GM18505 (cell line): ENCODE data around the gene TRUB1.
A peak's percentile ranks its signal among the peaks of the same experiment; 100 is the strongest.

ENCODE experiments used
- ATAC-seq: cut with Tn5 transposase; IDR thresholded peaks from one replicate; pipeline ENCODE4 v1.9.1; 2021; ENCODE audit not compliant: unreplicated experiment
- POLR2A ChIP-seq: IDR thresholded peaks from 4 replicates; pipeline ENCODE4 v1.6.1; 2011; ENCODE audit warnings: borderline replicate concordance; ENCODE audit not compliant: insufficient read depth, insufficient read length; ENCODE audit errors: extremely low read depth

TRUB1 gene

DNA sequence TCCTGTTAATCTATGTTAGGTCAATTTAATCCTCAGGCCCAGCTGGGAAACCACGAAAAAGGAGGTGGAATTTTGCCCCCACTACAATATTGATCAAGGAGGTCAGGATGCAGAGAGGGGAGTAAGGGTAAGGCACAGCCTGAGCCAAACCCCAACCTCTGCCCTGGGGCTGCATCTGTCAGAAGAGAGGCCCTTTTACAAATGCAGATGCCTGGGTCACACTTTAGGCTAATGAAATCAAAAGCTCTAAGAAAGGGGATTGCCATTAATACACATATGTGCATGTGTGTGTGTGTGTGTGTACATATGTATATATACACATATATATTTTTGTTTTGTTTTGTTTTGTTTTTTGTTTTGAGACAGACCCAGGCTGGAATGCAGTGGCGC is 25.5 kb upstream of the TRUB1 start:
- ATAC-seq = no peak
- no peak for TF ChIP-seq POLR2A

DNA sequence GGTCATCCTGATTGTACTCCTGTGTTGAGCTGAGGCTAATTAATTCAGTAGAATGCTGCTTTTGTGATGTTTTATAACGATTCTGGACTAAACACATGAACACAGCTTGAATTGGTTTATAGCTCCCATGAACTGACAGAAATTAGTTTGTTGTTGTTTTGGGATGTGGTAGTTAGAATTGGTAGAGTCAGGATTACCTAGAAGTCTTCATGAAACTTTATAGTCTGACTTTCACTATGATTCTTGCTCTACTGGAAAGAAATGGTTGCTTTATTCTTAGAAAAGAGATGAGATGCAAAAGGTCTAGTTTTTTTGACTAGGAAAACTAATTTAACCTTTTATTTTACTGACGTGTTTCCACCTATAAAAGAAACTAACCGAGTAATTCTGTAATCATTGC is 23.4 kb upstream of the TRUB1 start:
- ATAC-seq = no peak
- no peak for TF ChIP-seq POLR2A

DNA sequence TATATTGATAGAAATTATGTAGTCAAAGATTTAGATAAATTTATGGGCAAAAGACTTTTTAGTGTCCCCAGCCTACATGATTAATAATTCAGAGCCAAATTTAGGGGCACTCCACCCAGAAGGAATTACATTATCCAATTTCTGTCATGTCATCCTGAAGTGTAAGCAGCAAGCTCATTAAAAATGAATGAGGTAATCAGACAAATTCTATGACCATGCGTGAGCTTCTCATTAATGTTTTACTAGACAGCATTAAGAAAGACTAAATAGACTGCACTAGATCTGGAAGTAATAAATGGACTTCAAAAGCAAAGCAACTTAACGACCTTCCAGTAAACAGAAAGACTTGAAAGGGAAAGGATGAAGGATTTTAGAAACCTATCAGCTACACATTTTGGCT is 22.7 kb upstream of the TRUB1 start:
- no peak for TF ChIP-seq POLR2A
- ATAC-seq = no peak

DNA sequence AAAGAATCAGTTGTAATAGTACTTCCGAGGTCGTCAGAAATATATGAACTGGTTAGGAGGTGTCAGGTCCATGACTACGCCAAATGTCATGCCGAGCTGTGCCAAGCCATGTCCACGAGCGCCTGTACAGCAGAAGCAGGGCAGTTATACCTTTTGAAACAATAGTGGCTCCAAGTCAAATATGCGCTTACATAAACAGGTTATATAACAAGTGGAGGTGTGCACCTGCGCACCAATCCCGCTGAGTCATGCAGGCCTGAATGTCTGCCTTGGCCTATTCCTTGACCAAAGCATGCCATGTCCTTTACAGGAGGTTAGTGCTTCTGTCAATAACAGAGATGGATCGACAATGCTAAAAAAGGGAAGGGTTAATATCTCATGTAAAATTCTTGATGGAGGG is 21.3 kb upstream of the TRUB1 start:
- TF ChIP-seq POLR2A = no peak
- no peak for ATAC-seq

DNA sequence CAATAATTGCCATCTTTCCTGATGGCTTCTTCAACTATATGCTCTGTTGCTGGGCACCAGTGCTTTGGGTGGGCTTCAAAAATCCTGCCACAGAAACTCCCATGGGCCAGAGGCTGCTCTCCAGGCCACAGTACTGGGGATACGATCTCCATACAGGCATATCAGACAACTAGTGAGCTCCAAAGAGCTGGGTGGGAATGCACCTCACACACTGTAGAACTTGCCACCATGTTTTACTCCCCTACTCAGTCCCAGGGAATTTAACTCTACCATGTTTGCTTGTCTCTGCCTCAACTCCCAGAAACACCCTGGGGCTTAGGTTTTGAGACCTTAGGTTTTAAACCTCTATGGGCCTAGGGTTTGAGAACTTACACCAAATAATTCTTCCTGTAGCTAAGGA is 20.5 kb upstream of the TRUB1 start:
- TF ChIP-seq POLR2A = no peak
- ATAC-seq = no peak

DNA sequence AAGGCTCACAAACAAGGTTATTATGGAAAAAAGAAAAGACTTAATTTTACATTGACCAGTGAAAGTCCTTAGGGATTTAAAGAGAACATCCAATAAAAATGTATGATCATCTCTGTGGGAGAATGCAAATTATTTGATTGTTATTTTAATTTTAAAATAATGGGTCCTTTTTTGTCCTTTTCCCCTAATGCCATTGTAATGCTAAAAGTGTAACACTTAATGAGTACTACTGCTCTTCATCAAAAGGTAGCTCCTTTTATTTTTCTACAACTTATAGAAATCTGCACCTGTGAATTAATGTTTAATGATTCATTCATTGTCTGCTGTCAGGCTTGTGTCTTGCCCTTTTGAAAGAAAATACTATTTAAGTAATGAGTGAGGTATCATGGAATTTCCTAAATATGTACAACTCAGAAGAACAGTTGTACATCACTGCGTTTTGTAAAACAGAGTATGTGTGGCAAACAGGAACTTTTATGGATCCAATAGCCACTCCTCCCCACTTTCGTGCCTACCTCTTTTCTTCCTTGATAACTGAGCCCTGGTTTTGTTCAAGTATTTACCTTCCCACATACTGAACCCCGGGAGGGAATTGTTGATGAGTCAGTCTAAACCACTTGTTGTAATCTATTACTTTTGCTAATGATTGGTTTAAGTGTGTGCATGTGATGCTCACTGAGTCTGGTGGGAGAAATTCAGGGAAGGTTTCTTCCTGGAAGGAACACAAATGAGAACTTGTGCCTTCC is 19.9 kb upstream of the TRUB1 start:
- no peak for TF ChIP-seq POLR2A
- ATAC-seq = no peak

DNA sequence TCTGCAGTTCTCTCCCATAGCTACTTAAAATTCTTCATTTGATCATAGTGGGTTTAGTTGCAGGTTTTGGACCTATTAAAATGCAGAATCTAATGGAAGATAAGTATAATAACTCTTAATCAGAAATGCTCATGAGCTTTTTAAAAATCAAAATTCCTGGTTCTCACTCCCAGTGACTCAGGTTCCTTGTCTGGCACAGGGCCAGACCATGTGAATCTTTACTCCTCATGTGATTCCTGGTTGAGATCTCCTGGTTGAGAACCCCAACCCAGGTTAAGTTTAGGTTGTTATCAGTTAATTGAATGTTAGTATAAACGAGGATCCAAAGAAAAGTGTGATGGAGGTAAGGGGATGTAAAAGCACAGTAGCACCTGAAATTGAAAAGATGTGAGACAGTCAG is 17.5 kb upstream of the TRUB1 start:
- TF ChIP-seq POLR2A = no peak

DNA sequence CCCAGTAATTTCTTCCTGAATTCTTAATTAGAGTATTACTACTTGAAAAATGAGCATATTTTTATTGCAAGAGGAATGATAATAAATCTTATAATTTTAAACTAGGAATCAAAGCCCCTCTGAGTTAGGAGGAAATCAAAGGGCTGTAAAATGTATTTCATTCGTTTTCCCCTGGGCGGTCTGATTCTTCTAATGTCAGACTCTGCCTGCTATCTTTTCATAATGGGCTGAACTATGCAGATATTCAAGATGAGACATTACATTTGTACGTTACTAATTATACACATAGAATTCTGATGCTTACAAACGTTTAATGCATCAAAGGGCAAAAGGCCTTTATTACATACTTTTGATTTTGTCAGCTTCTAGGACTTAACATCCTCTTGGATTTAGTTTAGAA is 16.0 kb upstream of the TRUB1 start:
- ATAC-seq = no peak
- no peak for TF ChIP-seq POLR2A

More for the DNA sequence above, 17.5 kb upstream of the TRUB1 start:
- no peak for ATAC-seq

DNA sequence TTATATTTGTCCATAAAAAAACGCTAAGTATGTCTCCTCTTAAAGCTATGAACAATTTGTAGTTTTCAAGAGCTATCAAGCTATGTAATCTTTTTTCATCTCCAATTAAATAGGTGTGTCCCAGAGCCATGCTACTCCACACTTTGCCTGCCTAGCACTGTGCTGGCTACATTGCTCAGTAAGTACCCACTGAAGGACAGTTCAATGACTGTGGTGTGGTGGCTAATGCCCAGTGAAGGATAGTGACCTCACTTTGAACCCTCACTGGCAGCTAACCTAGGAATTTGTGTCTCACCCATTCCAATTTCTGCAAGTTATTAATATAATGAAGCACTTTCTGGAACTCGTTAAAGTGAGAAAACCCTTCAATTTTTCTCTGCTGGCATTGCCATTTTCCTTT is 14.4 kb upstream of the TRUB1 start:
- no peak for ATAC-seq

DNA sequence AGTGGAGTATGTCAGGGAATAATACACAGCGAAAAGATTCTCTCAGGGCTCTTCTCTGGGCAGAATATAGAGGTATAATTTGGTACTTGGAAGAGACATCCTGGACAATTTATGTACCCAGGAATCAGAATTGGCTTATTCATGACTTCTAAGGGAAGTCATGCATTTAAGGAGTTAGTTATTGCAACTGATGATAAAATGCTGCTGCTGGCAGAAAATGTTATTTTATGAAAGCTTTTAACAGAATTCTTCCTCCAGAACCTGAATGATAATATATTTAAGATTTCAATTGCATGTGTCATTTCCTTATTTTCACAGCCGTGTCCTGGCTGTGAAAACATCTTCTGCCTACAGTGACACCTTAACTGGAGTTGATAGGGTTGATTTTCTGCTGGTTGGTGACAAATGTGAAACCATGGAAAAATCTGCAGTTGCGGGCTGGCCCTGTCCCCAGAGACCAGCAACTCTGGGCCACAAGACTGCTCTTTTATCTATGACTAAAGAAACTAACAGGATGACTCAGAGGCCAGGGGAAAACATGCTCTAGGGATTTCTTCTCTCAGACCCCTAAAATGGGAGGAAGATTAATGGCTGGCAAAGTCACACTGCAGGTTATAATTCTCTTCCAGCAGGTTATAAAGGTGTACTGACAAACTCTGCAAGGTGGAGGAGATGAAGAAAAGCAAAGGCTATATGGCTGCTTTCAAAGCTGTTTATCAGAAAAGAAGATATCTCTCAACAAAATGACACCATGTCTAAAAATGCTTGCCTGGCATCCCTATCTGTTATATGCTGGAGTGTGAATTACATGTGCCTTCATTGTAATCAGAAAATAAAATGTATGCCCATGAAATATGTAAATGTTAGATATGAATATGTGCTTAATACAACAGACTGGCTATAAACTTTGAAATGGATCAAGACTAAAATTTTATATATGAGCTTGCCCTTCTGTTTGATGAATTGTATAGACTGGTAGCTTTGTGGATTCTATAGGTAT is 12.1 kb upstream of the TRUB1 start:
- ATAC-seq = peak; percentile 91
- TF ChIP-seq POLR2A = no peak

More for the DNA sequence above, 14.4 kb upstream of the TRUB1 start:
- TF ChIP-seq POLR2A = no peak

DNA sequence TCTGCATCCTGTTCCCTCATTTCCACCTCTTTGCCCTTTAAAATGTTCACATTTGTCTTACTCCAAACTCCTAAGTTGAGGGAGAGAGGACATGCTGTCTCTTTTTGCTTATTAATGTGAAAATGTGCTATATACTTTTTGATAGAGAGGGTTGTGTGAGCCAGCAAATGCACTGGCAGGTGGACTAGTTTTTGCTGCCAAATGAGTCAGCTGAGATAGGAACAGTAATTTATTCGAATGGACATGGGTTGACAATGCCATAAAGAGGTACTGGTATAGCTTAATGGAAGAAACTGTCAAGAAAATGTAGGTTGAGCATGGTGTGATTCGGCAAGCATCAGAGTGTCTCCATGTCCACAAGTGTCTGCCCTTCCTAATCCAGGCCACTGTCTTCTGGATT is 9.2 kb upstream of the TRUB1 start:
- TF ChIP-seq POLR2A = no peak
- ATAC-seq = no peak

DNA sequence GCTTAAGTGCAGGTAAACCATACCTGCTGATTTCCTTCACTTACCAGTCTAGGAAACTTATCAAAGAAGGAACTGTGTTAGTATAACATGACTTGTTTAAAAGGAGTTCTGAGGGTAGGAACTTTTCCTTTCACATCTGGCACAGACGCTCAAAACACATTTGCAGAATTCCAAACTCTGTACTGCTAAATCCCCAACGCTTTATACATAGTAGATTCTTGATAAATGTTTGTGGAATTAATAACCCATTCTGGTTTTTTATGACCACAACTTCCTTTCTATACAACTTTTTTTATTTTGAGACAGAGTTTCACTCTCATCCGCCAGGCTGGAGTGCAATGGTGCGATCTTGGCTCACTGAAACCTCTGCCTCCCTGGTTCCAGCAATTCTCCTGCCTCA is 7.7 kb upstream of the TRUB1 start:
- TF ChIP-seq POLR2A = no peak
- ATAC-seq = no peak

DNA sequence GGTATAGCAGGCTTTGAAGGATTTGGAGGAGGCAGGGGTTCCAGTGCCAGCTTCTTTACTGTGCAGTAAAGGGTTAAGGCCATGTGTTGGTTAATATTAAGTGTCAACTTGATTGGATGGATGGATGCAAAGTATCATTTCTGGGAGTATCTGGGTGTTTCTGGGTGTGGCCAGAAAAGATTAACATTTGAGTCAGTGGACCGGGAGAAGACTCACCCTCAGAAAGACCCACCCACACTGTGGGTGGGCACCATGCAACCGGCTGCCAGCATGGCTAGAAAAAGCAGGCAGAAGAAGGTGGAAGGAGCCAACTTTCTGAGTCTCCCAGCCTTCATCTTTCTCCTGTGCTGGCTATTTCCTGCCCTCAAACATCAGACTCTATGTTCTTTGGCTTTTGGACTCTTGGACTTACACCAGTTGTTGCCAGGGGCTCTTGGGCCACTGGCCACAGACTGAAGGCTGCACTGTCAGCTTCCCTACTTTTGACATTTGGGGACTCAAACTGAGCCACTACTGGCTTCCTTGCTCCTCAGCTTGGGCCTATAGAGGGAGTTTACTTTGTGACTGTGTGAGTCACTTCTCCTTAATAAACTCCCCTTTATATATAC is 6.8 kb upstream of the TRUB1 start:
- no peak for TF ChIP-seq POLR2A
- ATAC-seq = no peak
